ENCODE results near the gene CCDC112. TPM values are rescaled to one million over a fixed set of nuclear protein-coding genes. Genes with fewer than 3 reads are reported as not detected.

The CCDC112 gene
- total and polyA plus RNA-seq, 4 donors = 4.1 to 8.3 (median 6.9) TPM

GRCh38 chr5:115321309-115321708, 24.9 kb upstream of the CCDC112 start:
- Histone ChIP-seq H3K4me3 (ENCODE audit: low read length in 2 of 2) (no peak overlapping the region), H3K27me3 (ENCODE audit: control insufficient read depth in 1 of 2, insufficient read depth in 2 of 2, low read length in 1 of 2) (no peaks in the 10 kb centered on the region), H3K27ac (ENCODE audit: low read depth in 1 of 2, low read length in 2 of 2) (no peak overlapping the region), H3K36me3 (ENCODE audit: control insufficient read depth in 1 of 2, insufficient read depth in 2 of 2, low read length in 1 of 2) (no peaks in the 10 kb centered on the region), H3K9me3 (ENCODE audit: control insufficient read depth, low read length) (no peaks in the 10 kb centered on the region), H3K4me1 (ENCODE audit: control insufficient read depth in 1 of 2, insufficient read depth in 2 of 2, low read length in 2 of 2) (no peaks in the 10 kb centered on the region)
- 95 to 98% methylated on average over 3 of the region's 3 CpGs for WGBS, 2 donors
- intact Hi-C loops (cut with DNase I) = no loop called here
- DNase-seq (no peak), ATAC-seq (ENCODE audit: low FRiP score) (no peak)

- no peak overlapping the region for H3K27ac ChIP-seq (ENCODE audit: low read depth in 1 of 2, low read length in 2 of 2)
- no peak for ATAC-seq (ENCODE audit: low FRiP score)
- DNase-seq = no peak
- H3K9me3 ChIP-seq (ENCODE audit: control insufficient read depth, low read length) = no peaks in the 10 kb centered on the region
- intact Hi-C loops (cut with DNase I) = no loop called here
- H3K36me3 ChIP-seq (ENCODE audit: control insufficient read depth in 1 of 2, insufficient read depth in 2 of 2, low read length in 1 of 2) = no peaks in the 10 kb centered on the region
- WGBS, 2 donors = 42 to 44% methylated on average over 1 of the region's 1 CpG
- H3K27me3 ChIP-seq (ENCODE audit: control insufficient read depth in 1 of 2, insufficient read depth in 2 of 2, low read length in 1 of 2) = no peaks in the 10 kb centered on the region
- no peaks in the 10 kb centered on the region for H3K4me1 ChIP-seq (ENCODE audit: control insufficient read depth in 1 of 2, insufficient read depth in 2 of 2, low read length in 2 of 2)
- no peak overlapping the region for H3K4me3 ChIP-seq (ENCODE audit: low read length in 2 of 2)
These were observed 24.1 kb upstream of the CCDC112 start for GRCh38 chr5:115320515-115320914.

GRCh38 chr5:115320006-115320405, 23.6 kb upstream of the CCDC112 start:
- intact Hi-C loops (cut with DNase I) = no loop called here

GRCh38 chr5:115319007-115319406, 22.6 kb upstream of the CCDC112 start:
- WGBS, 2 donors = 0% methylated on average over 1 of the region's 1 CpG
- Histone ChIP-seq H3K9me3 (ENCODE audit: control insufficient read depth, low read length) (no peaks in the 10 kb centered on the region), H3K27me3 (ENCODE audit: control insufficient read depth in 1 of 2, insufficient read depth in 2 of 2, low read length in 1 of 2) (no peaks in the 10 kb centered on the region), H3K4me1 (ENCODE audit: control insufficient read depth in 1 of 2, insufficient read depth in 2 of 2, low read length in 2 of 2) (no peaks in the 10 kb centered on the region), H3K27ac (ENCODE audit: low read depth in 1 of 2, low read length in 2 of 2) (no peak overlapping the region), H3K36me3 (ENCODE audit: control insufficient read depth in 1 of 2, insufficient read depth in 2 of 2, low read length in 1 of 2) (no peaks in the 10 kb centered on the region), H3K4me3 (ENCODE audit: low read length in 2 of 2) (no peak overlapping the region)
- intact Hi-C loops (cut with DNase I) = loop anchor here in 1 of 2 donors (10.0 kb wide), 1 partner anchor 516 kb away; no protein-coding TSS in a partner anchor
- no peak for DNase-seq
- no peak for ATAC-seq (ENCODE audit: low FRiP score)

More at GRCh38 chr5:115320006-115320405, 23.6 kb upstream of the CCDC112 start:
- ATAC-seq (ENCODE audit: low FRiP score) (no peak), DNase-seq (no peak)
- Histone ChIP-seq H3K27ac (ENCODE audit: low read depth in 1 of 2, low read length in 2 of 2) (no peak overlapping the region), H3K27me3 (ENCODE audit: control insufficient read depth in 1 of 2, insufficient read depth in 2 of 2, low read length in 1 of 2) (no peaks in the 10 kb centered on the region), H3K9me3 (ENCODE audit: control insufficient read depth, low read length) (no peaks in the 10 kb centered on the region), H3K4me3 (ENCODE audit: low read length in 2 of 2) (no peak overlapping the region), H3K4me1 (ENCODE audit: control insufficient read depth in 1 of 2, insufficient read depth in 2 of 2, low read length in 2 of 2) (no peaks in the 10 kb centered on the region), H3K36me3 (ENCODE audit: control insufficient read depth in 1 of 2, insufficient read depth in 2 of 2, low read length in 1 of 2) (no peaks in the 10 kb centered on the region)
- WGBS, 2 donors = 80 to 82% methylated on average over 3 of the region's 3 CpGs

- H3K4me3 ChIP-seq (ENCODE audit: low read length in 2 of 2) = no peak overlapping the region
- 24 to 33% methylated on average over 1 of the region's 1 CpG for WGBS, 2 donors
- no peaks in the 10 kb centered on the region for H3K36me3 ChIP-seq (ENCODE audit: control insufficient read depth in 1 of 2, insufficient read depth in 2 of 2, low read length in 1 of 2)
- no peaks in the 10 kb centered on the region for H3K9me3 ChIP-seq (ENCODE audit: control insufficient read depth, low read length)
- no peaks in the 10 kb centered on the region for H3K4me1 ChIP-seq (ENCODE audit: control insufficient read depth in 1 of 2, insufficient read depth in 2 of 2, low read length in 2 of 2)
- H3K27me3 ChIP-seq (ENCODE audit: control insufficient read depth in 1 of 2, insufficient read depth in 2 of 2, low read length in 1 of 2) = no peaks in the 10 kb centered on the region
- H3K27ac ChIP-seq (ENCODE audit: low read depth in 1 of 2, low read length in 2 of 2) = no peak overlapping the region
- intact Hi-C loops (cut with DNase I) = loop anchor here in 1 of 2 donors (10.0 kb wide), 1 partner anchor 517 kb away; no protein-coding TSS in a partner anchor
- ATAC-seq (ENCODE audit: low FRiP score) (no peak), DNase-seq (no peak)
These were observed 21.3 kb upstream of the CCDC112 start for GRCh38 chr5:115317736-115318135.

GRCh38 chr5:115317320-115317719, 20.9 kb upstream of the CCDC112 start:
- no peak for ATAC-seq (ENCODE audit: low FRiP score)

GRCh38 chr5:115313632-115314031, 17.2 kb upstream of the CCDC112 start:
- WGBS, 2 donors = 94 to 95% methylated on average over 3 of the region's 3 CpGs

More at GRCh38 chr5:115317320-115317719, 20.9 kb upstream of the CCDC112 start:
- no peaks in the 10 kb centered on the region for H3K4me1 ChIP-seq (ENCODE audit: control insufficient read depth in 1 of 2, insufficient read depth in 2 of 2, low read length in 2 of 2)
- no peak overlapping the region for H3K27ac ChIP-seq (ENCODE audit: low read depth in 1 of 2, low read length in 2 of 2)
- no peaks in the 10 kb centered on the region for H3K27me3 ChIP-seq (ENCODE audit: control insufficient read depth in 1 of 2, insufficient read depth in 2 of 2, low read length in 1 of 2)
- H3K4me3 ChIP-seq (ENCODE audit: low read length in 2 of 2) = no peak overlapping the region
- DNase-seq = no peak
- intact Hi-C loops (cut with DNase I) = loop anchor here in 1 of 2 donors (10.0 kb wide), 1 partner anchor 517 kb away; no protein-coding TSS in a partner anchor
- no peaks in the 10 kb centered on the region for H3K9me3 ChIP-seq (ENCODE audit: control insufficient read depth, low read length)
- H3K36me3 ChIP-seq (ENCODE audit: control insufficient read depth in 1 of 2, insufficient read depth in 2 of 2, low read length in 1 of 2) = no peaks in the 10 kb centered on the region

GRCh38 chr5:115313052-115313451, 16.6 kb upstream of the CCDC112 start:
- Histone ChIP-seq H3K36me3 (ENCODE audit: control insufficient read depth in 1 of 2, insufficient read depth in 2 of 2, low read length in 1 of 2) (no peaks in the 10 kb centered on the region), H3K27ac (ENCODE audit: low read depth in 1 of 2, low read length in 2 of 2) (no peak overlapping the region), H3K9me3 (ENCODE audit: control insufficient read depth, low read length) (no peaks in the 10 kb centered on the region), H3K27me3 (ENCODE audit: control insufficient read depth in 1 of 2, insufficient read depth in 2 of 2, low read length in 1 of 2) (no peaks in the 10 kb centered on the region), H3K4me3 (ENCODE audit: low read length in 2 of 2) (no peak overlapping the region), H3K4me1 (ENCODE audit: control insufficient read depth in 1 of 2, insufficient read depth in 2 of 2, low read length in 2 of 2) (no peaks in the 10 kb centered on the region)
- intact Hi-C loops (cut with DNase I) = loop anchor here (5.0 to 10.0 kb wide), 3 partner anchors 259 to 522 kb away; no protein-coding TSS in a partner anchor
- WGBS, 2 donors = 85 to 88% methylated on average over 2 of the region's 2 CpGs
- no peak for DNase-seq
- ATAC-seq (ENCODE audit: low FRiP score) = no peak

More at GRCh38 chr5:115313632-115314031, 17.2 kb upstream of the CCDC112 start:
- H3K4me1 ChIP-seq (ENCODE audit: control insufficient read depth in 1 of 2, insufficient read depth in 2 of 2, low read length in 2 of 2) = no peaks in the 10 kb centered on the region
- no peak overlapping the region for H3K27ac ChIP-seq (ENCODE audit: low read depth in 1 of 2, low read length in 2 of 2)
- H3K36me3 ChIP-seq (ENCODE audit: control insufficient read depth in 1 of 2, insufficient read depth in 2 of 2, low read length in 1 of 2) = no peaks in the 10 kb centered on the region
- no peak for DNase-seq
- no peak for ATAC-seq (ENCODE audit: low FRiP score)
- H3K4me3 ChIP-seq (ENCODE audit: low read length in 2 of 2) = no peak overlapping the region
- intact Hi-C loops (cut with DNase I) = loop anchor here (5.0 to 10.0 kb wide), 3 partner anchors 259 to 521 kb away; no protein-coding TSS in a partner anchor
- no peaks in the 10 kb centered on the region for H3K9me3 ChIP-seq (ENCODE audit: control insufficient read depth, low read length)
- H3K27me3 ChIP-seq (ENCODE audit: control insufficient read depth in 1 of 2, insufficient read depth in 2 of 2, low read length in 1 of 2) = no peaks in the 10 kb centered on the region

- H3K27me3 ChIP-seq (ENCODE audit: control insufficient read depth in 1 of 2, insufficient read depth in 2 of 2, low read length in 1 of 2) = no peaks in the 10 kb centered on the region
- H3K36me3 ChIP-seq (ENCODE audit: control insufficient read depth in 1 of 2, insufficient read depth in 2 of 2, low read length in 1 of 2) = no peaks in the 10 kb centered on the region
- DNase-seq = no peak
- ATAC-seq (ENCODE audit: low FRiP score) = no peak
- no peaks in the 10 kb centered on the region for H3K9me3 ChIP-seq (ENCODE audit: control insufficient read depth, low read length)
- H3K4me3 ChIP-seq (ENCODE audit: low read length in 2 of 2) = no peak overlapping the region
- intact Hi-C loops (cut with DNase I) = loop anchor here (2.0 to 10.0 kb wide), 4 partner anchors 262 to 525 kb away; no protein-coding TSS in a partner anchor
- H3K4me1 ChIP-seq (ENCODE audit: control insufficient read depth in 1 of 2, insufficient read depth in 2 of 2, low read length in 2 of 2) = no peaks in the 10 kb centered on the region
- no peak overlapping the region for H3K27ac ChIP-seq (ENCODE audit: low read depth in 1 of 2, low read length in 2 of 2)
- WGBS, 2 donors = 11 to 21% methylated on average over 1 of the region's 1 CpG
These were observed 13.4 kb upstream of the CCDC112 start for GRCh38 chr5:115309751-115310370.

Data from aorta (tissue), 5 donors.